HG02623 (cell line): ENCODE measurements around the gene P2RX4.
"Not testable (repeated sequence)": the region's sequence is repeated elsewhere in the genome, so short reads cannot be mapped to it uniquely, and the experiment has no call there.

Experiments
- ATAC-seq: cut with Tn5 transposase; IDR thresholded peaks from one replicate; pipeline ENCODE4 v1.9.1; 2021; ENCODE audit warnings: moderate library complexity; ENCODE audit not compliant: unreplicated experiment

P2RX4 gene

DNA sequence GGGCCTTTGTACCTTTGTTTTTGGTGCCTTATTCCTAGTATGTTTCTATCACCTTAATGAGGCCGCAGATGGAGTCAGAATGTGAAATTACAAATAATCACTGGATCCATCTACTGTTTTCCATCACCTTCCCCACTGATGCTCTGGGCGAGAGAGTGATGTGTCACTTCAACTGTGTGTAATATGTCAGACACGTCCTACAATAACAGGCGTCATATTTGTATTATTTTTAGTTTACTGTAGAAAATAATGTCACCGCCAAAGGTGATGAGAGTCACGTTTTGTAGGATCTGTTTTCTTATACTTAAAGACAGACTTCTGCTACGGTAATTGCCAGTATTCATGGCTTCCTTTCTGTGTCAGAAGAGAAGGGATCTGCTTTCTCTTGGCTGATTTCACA is 22.4 kb upstream of the P2RX4 start:
- ATAC-seq = no peak

DNA sequence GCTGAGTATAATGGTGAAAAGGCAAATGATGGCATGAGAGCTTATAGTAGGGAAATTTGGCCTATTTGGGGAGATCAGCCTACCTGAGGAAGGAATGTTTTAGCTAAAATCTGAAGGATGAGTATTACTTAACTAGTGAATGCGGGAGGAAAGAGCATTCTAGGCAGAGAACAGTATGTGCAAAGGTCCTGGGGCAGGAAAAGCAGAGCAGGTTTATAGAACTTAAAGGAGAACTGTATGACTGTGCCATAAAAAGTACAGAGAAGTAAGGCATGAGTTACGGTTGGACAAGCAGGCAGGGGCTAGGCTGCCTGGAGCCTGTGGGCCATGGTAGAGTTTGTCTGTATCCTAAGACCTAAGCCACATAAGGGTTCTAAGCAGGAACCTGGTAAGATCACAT is 21.7 kb upstream of the P2RX4 start:
- ATAC-seq = no peak

DNA sequence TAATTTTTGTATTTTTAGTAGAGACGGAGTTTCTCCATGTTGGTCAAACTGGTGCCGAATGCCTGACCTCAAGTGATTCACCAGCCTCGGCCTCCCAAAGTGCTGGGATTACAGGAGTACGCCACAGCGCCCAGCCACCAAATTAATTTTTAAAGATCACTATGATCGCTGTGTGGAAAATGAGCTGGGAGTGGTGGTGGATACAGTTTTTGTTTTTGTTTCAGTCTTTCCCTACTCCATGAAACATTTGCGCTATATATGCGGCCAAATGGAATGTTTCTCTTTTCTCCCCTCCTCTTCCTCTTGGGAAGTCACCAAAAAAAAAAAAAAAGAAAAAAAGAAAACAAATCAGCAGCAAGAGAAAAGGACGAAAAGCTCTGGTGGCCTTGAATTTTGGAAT is 20.8 kb upstream of the P2RX4 start:
- ATAC-seq = no peak

DNA sequence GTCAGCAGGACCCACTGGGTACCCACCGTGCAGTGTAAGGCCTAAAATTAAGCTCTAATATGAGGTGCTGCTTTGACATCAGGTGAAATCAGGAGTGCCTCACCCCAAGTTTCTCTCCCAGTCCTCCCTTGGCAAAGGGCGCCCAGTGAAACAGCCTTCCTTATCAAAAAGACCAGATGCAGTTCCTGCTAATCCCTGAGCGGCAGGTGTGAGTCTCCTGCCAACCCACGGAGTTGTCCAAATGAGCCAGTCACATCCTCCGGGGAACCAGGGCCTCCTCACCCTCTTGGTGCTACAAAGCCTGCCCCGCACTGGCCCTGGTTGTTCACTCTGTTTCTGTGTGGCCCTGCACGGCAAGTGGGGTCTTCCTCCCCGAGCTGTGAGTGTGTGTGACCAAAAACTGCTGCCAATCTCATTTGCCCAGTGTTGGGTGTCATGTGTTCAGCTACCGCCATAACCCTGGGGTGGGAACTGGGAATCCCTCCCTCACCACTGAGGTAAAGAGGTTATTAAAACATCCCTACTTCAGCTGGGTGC is 20.2 kb upstream of the P2RX4 start:
- ATAC-seq = no peak

DNA sequence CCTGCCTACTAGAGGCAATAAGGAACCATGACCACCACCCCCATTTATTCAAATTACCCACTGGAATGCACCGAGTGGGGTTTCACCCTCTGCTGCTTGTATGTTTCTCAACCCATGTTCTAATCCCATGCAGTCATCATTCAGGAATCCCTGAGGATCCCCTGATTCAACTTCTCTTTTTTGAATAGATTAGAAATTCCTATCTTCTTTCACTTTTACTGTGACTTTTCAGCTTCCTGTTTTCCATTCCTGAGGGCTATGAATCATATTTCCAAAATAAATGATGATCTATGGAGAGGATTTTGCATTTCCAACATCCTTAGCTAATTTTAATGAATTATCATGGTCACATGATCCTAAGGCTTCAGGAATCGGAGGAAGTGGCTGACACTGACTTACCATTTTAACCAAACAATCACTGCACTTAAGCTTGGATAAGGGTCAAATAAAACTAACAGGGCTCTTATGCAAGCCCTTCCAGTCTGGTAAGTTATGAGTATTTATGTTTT is 19.4 kb upstream of the P2RX4 start:
- no peak for ATAC-seq

DNA sequence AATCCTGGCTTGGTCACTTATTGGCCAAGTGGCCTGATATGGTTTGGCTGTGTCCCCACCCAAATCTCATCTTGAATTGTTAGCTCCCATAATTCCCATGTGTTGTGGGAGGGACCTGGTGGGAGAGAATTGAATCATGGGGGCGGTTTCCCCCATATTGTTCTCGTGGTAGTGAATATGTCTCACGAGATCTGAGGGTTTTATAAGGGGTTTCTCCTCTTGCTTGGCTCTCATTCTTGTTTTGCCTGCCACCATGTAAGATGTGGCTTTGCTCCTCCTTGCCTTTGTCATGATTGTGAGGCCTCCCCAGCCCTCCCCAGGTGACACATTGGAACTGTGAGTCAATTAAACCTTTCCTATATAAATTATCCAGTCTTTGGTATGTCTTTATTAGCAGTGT is 18.8 kb upstream of the P2RX4 start:
- ATAC-seq = no peak

DNA sequence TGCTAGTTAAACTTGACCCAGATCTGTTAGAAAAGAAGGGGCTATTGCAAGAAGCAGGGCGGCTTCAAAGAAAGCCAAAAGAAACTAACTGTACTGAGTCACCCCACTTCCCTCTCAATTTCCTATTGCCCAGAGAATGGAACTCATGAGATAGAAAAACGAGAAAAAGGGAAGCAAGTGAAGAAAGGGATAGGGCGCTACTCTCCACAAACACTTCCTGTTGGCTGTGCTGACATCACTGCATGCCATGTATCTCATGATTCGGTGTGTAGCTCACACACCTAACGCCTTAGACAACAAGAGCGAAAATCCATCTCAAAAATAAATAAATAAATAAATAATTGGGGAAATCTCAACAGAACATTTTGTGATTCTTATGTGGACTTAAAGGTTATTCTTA is 13.0 kb upstream of the P2RX4 start:
- no peak for ATAC-seq

DNA sequence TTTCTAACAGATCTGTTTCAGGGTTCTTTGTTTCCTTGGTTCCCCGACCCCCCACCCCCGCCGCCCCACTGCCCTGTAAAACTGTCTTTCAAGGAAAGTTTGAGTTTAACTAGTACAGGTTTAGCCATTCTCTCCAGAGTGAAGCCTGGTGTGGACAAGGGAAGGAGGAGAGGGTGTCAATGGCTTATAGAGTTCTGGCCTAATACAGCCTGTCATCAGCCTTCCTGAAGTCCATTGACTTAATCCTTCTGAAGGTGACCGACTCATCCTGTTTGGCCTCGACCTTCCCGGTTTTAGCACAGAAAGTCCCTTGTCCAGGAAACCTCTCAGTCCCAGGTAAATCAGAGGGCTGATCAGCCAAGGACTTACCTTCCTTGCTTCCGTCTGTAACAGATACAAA is 11.0 kb upstream of the P2RX4 start:
- ATAC-seq = no peak

DNA sequence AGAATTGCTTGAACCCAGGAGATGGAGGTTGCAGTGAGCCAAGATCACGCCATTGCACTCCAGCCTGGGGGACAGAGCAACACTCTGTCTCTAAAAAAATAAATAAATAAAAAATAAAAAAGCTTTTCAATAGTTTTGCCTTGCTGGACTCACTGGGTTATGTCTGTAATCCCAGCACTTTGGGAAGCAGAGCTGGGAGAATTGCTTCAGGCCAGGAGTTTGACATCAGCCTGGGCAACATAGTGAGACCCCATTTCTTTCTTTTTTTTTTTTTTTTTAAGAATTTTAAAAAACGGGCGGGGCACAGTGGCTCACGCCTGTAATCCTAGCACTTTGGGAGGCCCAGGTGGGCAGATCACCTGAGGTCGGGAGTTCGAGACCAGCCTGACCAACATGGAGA is 8.8 kb upstream of the P2RX4 start:
- ATAC-seq = not testable (repeated sequence)

DNA sequence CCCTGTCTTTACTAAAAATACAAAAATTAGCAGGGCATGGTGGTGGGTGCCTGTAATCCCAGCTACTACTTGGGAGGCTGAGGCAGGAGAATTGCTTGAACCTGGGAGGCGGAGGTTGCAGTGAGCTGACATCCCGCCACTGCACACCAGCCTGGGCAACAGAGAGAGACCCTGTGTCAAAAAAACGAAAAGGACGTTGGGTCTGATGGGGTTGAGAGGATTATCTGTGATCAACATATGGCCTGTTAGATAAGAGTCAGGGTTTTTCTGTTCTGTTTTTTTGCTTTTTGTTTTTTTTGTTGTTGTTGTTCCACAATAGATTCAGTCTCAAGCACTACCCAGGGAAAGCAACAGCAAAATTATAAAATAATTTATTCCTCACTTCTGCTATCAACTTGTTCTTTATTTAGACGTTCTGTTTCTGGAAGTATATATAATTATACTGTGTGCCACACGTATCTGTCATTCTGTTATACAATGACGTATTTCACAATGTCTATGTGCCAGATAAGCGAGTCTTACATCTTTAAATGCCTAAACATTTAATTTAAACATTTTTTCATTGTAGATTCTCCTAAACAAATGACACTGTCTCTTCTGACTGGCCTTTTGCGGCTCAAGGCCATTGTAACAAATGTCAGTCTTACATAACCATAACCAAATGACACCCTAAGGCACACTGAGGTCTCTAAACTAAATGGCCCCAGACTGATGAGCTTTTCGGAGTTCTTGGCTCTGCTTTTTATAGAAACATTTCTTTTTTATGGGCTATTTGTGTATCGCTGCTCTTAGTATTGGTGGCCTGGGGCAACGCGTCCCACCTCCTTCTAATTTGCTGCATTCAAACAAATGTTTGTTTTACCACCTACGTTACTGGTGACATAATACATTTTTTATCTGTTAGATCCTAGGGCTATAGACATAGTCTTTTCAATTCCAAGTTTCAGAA is 7.2 kb upstream of the P2RX4 start:
- ATAC-seq = no peak

DNA sequence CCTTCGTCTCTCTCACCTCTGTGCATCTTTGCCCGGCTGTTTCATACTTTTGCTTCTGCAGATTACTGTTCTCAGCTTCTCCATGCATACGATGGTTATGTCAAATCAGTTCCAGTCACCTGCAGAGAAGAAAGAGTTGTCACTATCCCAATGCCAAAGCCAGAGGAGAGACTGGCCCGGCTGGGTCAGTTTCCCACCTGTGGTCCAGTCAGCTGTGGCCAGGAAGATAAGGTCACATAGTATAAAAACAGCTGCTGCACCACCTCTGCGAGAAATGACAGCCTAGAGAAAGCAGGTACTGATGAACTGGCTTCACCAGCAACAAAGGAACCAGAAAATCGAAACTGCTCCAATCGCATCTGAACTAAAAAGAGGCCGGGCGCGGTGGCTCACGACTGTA is 6.4 kb upstream of the P2RX4 start:
- ATAC-seq = no peak

DNA sequence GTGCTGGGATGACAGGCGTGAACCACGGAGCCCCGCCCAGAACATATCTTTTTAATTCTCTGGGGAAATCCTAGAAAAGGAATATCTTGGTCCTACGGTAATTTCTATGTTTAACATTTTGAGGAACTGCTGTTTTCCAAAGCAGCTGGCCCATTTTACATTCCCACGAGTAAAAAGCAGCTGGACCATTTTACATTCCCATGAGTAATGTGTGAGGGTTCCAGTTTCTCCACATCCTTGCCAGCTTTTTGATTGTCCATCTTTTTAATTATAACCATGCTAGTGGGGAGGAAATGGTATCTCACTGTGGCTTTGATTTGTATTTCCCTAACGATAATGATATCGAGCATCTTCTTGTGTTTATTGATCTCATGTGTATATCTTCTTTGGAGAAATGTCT is 4.4 kb upstream of the P2RX4 start:
- no peak for ATAC-seq

DNA sequence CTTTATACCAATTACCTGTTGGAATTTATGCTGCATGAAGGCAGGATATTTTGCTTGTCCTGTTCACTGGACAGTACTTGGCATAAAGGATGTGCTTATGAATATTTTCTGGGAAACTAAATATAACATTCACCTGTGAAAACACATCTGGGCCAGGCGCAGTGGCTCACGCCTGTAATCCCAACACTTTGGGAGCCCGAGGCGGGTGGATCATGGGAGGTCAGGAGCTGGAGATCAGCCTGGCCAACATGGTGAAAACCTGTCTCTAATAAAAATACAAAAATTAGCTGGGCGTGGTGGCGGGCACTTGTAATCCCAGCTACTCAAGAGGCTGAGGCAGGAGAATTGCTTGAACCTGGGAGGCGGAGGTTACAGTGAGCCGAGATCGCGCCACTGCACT is 1.4 kb upstream of the P2RX4 start:
- not testable (repeated sequence) for ATAC-seq

DNA sequence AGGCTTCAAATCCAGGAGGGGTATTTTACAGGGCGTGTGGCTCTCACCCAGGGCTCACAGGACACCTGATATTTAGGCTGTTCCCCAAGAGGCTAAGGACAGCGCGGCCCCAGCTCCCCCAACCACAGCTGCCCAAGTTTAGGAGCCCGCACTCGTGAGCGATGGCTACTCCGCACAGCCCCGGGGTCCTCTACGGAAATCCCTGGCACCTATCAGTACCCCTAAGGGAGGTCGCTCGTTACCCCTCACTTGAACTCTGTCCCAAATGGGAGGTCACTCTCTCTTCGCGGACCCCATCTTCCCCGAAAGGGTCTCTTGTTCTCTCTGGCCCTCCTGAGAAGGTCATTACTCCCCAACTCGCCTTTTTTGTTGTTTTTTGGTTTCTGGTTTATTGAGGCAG is 708 bp upstream of the P2RX4 start:
- no peak for ATAC-seq

DNA sequence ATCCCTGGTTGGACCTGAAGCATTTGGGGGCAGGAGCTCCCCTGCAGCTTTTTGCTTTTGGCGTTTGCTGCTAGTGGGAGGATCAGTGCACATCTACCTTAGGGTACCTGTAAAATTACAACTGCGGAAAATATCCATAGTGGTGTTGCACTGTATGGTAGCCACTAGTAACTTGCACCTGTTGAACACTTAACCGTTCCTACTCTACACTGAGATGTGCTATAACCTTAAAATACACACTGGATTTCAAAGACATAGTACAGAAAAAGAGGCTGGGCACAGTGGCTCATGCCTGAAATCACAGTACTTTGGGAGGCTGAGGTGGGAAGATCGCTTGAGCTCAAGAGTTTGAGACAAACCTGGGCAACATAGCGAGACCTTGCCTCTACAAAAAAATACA is 2.9 kb downstream of the P2RX4 start:
- no peak for ATAC-seq

DNA sequence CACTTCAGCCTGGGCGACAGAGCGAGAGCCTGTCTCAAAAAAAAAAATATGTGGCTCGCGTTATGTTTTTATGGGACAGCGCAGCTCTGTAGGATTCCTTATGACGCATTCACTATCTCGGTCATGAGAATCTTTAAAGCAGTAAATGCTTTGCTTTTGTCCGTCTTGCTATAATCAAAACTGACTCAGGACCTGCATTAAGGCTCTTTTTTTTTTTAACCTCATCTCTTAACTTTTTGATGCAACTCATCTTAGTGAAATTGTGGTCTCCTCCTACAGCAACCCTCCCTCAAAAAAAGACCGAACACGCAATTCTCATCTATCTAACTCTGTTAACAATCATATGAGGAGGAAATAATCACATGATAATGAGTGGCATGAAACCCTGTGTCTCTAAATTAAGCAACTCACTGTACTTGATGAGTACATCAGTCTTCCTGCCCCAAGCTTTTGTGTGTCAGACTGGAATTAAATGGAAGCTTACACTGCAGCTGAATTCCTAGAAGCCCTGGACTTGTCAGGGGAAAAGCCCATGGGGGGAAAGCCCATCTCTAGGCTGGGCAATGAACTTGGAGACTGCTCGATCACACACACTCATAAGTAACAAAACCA is 4.3 kb downstream of the P2RX4 start:
- ATAC-seq = no peak

DNA sequence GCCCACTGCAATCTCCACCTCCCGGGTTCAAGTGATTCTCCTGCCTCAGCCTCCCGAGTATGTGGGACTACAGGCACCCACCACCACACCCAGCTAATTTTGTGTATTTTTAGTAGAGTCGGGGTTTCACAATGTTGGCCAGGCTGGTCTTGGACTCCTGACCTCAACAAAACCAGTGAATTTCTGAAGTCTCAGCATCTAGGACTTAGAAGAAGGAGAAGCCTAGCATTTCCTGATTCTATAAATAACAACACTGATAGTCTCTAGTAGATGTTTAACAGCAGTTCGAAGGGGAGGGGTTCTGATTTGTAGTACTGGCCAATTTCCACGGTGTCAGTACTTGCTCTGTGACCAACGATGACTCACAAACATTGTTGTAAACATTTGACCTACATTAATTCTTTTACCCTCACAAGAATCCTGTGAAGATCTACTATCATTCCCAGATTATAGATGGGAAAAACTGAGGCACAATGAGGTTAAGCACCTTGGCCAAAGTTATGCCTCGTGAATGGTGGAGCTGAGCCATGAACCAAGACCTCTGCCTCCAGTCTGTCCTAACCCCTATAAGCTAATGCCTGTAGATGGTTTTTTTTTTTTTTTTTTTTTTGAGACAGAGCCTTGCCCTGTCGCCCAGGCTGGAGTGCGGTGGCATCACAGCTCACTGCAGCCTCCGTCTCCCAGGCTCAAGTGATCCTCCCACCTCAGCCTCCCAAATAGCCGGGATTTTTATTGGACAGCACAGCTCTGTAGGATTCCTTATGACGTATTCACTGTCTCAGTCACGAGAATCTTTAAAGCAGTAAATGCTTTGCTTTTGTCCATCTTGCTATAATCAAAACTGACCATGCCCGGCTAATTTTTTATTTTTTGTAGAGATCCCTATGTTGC is 5.2 kb downstream of the P2RX4 start:
- ATAC-seq = no peak

DNA sequence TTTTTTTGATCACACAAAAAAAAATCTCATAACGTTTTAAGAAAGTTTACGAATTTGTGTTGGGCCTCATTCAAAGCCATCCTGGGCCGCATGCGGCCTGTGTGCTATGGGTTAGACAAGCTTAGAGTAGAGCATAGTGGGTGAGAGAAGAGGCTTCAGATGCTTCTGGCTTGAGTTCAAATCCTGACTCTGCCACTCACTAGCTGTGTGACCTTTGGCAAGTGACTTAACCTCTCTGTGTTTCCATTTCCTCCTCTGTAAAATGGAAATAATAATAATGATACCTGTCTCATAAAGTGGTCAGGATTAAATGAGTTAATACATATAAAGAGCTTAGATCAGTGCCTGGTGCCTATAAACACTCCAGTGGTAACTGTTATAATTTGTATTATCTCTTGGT is 6.2 kb downstream of the P2RX4 start:
- ATAC-seq = no peak

DNA sequence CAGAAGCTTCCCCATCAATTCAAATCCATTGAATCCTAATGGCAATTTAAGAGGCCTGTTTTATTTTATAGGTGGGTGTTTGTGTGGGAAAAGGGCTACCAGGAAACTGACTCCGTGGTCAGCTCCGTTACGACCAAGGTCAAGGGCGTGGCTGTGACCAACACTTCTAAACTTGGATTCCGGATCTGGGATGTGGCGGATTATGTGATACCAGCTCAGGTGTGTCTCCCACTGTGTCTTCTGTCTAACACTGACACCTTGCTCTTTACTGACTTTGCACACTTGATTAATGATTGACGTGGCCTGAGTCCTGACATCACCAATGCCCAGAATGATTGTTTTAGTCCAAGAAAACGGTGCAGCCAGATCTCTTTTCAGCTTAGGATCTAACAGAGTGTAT is 7.1 kb downstream of the P2RX4 start:
- no peak for ATAC-seq

DNA sequence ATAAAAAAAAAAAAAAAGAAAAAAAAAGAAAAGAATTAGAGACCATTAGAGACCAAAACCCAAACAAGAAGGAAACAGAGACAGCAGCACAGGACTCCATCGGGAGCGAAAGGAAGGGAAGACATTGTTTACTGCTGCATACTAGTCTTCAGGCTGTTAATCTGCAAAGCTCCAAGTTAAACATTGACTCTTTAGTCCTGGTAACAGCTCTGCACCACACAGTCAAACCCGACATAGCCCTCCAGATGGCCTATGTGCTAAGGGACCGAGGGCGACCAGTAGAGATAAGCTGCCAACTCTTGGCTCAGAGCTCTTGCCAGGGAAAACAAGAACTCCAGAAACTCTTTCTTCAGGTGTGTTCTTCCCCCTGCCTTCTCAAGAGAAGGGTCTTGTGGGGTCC is 7.8 kb downstream of the P2RX4 start:
- ATAC-seq = no peak
